Upper lobe of left lung (tissue), 6 donors: ENCODE measurements around the gene IFITM2. TPM values are rescaled to one million over a fixed set of nuclear protein-coding genes. Genes with fewer than 3 reads are reported as not detected.
A peak's percentile ranks its signal among the peaks of the same experiment; 100 is the strongest.

ENCODE experiments used
- ATAC-seq, 2 donors: fragments of 200-7000 bp; cut with Tn5 transposase; one replicate each; pipeline ENCODE4 v1.9.1; 2022; ENCODE audit warnings: mild to moderate bottlenecking in 2 of 2, moderate library complexity in 2 of 2; ENCODE audit not compliant: low FRiP score in 2 of 2
- DNase-seq, 2 donors: peaks; one replicate each; pipeline ENCODE4 v3.0.0-alpha.2; 2019 to 2020
- H3K27ac ChIP-seq, 4 donors: fragments of 200-600 bp; sonication (generic); one replicate each; pipeline ENCODE4 v1.5.1; 2016 to 2019
- H3K27me3 ChIP-seq, 4 donors: fragments of 200-600 bp; sonication (generic); one replicate each; pipeline ENCODE4 v1.5.1; 2017 to 2019
- H3K36me3 ChIP-seq, 4 donors: fragments of 200-600 bp; sonication (generic); one replicate each; pipeline ENCODE4 v1.5.1; 2016 to 2019
- H3K4me1 ChIP-seq, 4 donors: fragments of 200-600 bp; sonication (generic); one replicate each; pipeline ENCODE4 v1.5.1; 2018 to 2019
- H3K4me3 ChIP-seq, 4 donors: fragments of 200-600 bp; sonication (generic); one replicate each; pipeline ENCODE4 v1.5.1; 2017 to 2019; ENCODE audit warnings: mild to moderate bottlenecking in 2 of 4, moderate library complexity in 1 of 4
- H3K9me3 ChIP-seq, 4 donors: fragments of 200-600 bp; sonication (generic); one replicate each; pipeline ENCODE4 v1.5.1; 2018 to 2019
- EP300 ChIP-seq, 4 donors: sonication (generic); formaldehyde crosslinking; IDR thresholded peaks; one replicate each; pipeline ENCODE4 v1.5.1; 2017; ENCODE audit warnings: antibody characterized with exemption in 4 of 4, control low read depth in 2 of 4
- POLR2A ChIP-seq, 4 donors: fragments of 450-650 bp; IDR thresholded peaks; one replicate each; pipeline ENCODE4 v1.5.1; 2016 to 2017; ENCODE audit warnings: antibody characterized with exemption in 4 of 4, mild to moderate bottlenecking in 2 of 4
- POLR2AphosphoS5 ChIP-seq, 2 donors: sonication (generic); formaldehyde crosslinking; IDR thresholded peaks; one replicate each; pipeline ENCODE4 v1.5.1; 2017; ENCODE audit warnings: antibody characterized with exemption in 2 of 2
- WGBS, 2 donors: methylation state at CpG; one replicate each; pipeline ENCODE4 v1.1.5; 2017 to 2018; 5-methylcytosine and 5-hydroxymethylcytosine counted together
- total RNA-seq, 6 donors: library from RNA; depleted of rRNA in 4 of 6; stranded (reverse); fragments of >200 nt in 4 of 6; gene quantifications; one replicate each; pipeline versions ENCODE4 v1.1.0 to v1.2.1, GENCODE V29; 2016 to 2021
- TF ChIP-seq, protein P1 (sequence below), 6 experiments: fragments of 450-650 bp in 4 of 6; fragments of 200-600 bp in 2 of 6; sonication (generic) in 2 of 6; IDR thresholded peaks; one replicate each; pipeline ENCODE4 v1.5.1; 2016 to 2019; ENCODE audit warnings: antibody characterized with exemption in 6 of 6
- donor health status: DM: no; HTN: no; CAD: no; lungs with moderate emphysema.
- donor health status: DM: no; HTN: yes; CAD: no; lungs with severe emphysema.

IFITM2 gene
- total RNA-seq, 6 donors from 2014 or later, result 113 to 704 (median 271) TPM

DNA sequence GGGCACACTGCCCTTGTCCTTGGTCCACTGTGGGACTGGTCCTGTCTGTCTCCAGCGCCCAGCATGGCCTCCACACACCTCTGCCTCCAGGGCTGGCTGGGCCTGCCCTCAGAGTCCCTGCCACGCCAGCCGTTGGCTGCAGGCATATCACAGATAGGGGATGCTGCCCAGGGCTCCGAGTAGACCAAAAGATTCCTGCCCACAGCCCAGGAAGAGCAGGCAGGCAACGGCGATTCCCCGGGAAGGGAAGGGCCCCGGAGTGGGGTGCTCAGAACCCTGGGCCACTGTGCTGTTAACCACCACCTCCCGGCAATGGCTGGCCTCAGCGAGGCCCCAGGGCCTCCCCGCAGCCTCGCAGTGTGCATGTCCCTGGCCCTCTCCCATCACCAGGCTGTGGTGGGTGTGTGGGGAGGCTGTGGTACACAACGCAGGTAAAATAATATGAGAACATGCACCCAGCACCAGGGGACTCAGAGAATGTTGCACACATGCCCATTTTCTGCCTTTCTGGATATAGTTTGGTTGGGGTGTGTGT lies 10.5 kb upstream of the IFITM2 start:
- Histone ChIP-seq H3K4me3 (no peak overlapping the region), H3K9me3 (no peaks in the 10 kb centered on the region), H3K36me3 (peaks cover 0 to 30% (median 17%) of the 10 kb centered on the region in 4 donors), H3K4me1 (peaks cover 0 to 23% (median 2%) of the 10 kb centered on the region in 4 donors), H3K27ac (no peak overlapping the region), H3K27me3 (peaks cover 0 to 16% (median 4%) of the 10 kb centered on the region in 4 donors)
- 49 to 78% methylated on average over 11 to 13 of the region's 13 CpGs for WGBS, 2 donors
- DNase-seq (peak in 1 of 2 donors; percentile 78), ATAC-seq (no peak)
- no peak for TF ChIP-seq POLR2A (IDR thresholded peaks at IDR 0.05)
- TF ChIP-seq EP300 (IDR thresholded peaks at IDR 0.05), result no peak
- no peak for TF ChIP-seq POLR2AphosphoS5 (IDR thresholded peaks at IDR 0.05)
- TF ChIP-seq, protein P1, sequence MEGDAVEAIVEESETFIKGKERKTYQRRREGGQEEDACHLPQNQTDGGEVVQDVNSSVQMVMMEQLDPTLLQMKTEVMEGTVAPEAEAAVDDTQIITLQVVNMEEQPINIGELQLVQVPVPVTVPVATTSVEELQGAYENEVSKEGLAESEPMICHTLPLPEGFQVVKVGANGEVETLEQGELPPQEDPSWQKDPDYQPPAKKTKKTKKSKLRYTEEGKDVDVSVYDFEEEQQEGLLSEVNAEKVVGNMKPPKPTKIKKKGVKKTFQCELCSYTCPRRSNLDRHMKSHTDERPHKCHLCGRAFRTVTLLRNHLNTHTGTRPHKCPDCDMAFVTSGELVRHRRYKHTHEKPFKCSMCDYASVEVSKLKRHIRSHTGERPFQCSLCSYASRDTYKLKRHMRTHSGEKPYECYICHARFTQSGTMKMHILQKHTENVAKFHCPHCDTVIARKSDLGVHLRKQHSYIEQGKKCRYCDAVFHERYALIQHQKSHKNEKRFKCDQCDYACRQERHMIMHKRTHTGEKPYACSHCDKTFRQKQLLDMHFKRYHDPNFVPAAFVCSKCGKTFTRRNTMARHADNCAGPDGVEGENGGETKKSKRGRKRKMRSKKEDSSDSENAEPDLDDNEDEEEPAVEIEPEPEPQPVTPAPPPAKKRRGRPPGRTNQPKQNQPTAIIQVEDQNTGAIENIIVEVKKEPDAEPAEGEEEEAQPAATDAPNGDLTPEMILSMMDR (IDR thresholded peaks at IDR 0.05), result no peak

DNA sequence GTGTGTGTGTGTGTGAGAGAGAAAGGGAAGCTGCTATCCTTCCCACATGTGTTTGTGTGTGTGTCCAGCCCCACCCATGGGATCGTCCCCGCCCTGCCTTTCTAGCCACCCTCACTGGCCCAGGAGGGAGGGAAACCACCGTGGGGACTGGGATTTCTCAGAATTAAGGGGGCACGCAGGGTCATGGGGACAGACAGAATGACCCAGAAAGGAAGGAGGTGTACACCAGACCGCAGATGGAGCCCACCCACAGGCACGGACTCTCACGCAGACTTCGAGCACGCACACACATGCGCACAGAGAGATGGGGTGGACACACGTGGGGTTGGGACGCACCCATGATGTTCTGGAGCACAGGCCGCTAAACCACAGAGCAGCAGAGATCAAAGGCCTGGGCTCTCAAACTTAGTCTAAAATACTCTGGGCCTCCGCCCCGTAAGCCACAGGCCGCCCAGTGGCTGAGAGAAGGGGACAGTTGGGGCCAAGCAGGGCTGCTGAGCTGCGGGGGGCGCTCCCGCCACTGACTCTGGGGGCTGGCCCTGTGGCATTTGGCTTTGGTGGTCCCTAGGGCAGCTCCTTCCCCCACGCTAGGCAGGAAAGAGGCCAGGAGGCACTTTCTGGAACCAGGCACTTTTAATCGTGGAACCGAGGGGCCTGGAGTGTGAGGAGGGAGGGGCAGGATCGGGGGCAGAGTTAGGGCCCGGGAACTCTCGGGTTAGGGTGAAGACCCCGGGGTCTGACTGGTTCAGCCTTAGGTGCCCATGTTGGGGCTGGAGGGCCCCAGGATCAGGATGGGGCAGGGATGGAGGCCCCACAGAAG lies 9.8 kb upstream of the IFITM2 start:
- peak in 1 of 2 donors; percentile 84 for ATAC-seq

DNA sequence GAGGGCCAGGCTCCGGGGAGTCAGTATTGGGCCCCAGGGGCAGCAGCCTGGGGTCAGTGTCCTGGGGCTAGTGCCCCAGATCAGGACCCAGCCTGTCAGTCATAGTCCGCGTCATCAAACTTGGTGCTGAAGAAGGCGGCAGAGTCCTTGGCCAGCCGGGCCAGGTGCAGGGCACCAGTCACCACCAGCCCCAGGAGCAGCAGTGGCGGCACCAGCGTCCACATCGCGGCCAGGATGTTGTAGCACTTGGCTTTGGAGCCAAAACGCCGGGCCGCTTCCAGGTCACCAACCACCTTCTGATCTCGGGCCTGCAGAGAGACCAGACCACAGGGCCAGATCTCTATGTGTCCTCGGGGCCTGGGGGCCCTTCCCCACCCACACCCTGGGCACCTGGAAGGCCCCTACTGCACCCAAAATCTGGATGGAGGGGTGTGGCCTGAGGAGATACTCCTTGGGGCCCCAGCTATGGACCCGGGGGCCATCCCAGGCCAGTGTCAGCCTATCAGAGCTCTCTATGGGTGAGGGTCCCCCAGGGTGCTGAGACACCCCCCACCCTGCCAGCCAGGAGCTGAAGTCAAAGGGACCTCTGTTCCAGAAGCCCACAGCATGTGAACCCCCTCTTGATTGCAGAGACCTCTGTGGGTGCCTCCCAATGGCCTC lies 9.1 kb upstream of the IFITM2 start:
- ATAC-seq, result no peak
- Histone ChIP-seq H3K27me3 (peaks cover 0 to 16% (median 4%) of the 10 kb centered on the region in 4 donors), H3K27ac (no peak overlapping the region), H3K36me3 (peaks cover 0 to 15% (median 9%) of the 10 kb centered on the region in 4 donors), H3K4me1 (peaks cover 0 to 23% (median 2%) of the 10 kb centered on the region in 4 donors), H3K4me3 (no peak overlapping the region), H3K9me3 (no peaks in the 10 kb centered on the region)
- TF ChIP-seq, protein P1 (IDR thresholded peaks at IDR 0.05), result no peak
- TF ChIP-seq POLR2A (IDR thresholded peaks at IDR 0.05), result peak in 1 of 4 donors; percentile 4
- DNase-seq, result peak; percentile 20 to 69
- WGBS, 2 donors, result 76% methylated on average over 14 of the region's 15 CpGs; no CpG with 5 or more reads in 1 of the 2 donors

More for the DNA sequence above, 9.8 kb upstream of the IFITM2 start:
- TF ChIP-seq POLR2A (IDR thresholded peaks at IDR 0.05) (peak in 1 of 4 donors; percentile 9), EP300 (IDR thresholded peaks at IDR 0.05) (no peak)
- DNase-seq, result peak; percentile 19 to 80
- H3K36me3 ChIP-seq, result peaks cover 0 to 23% (median 15%) of the 10 kb centered on the region in 4 donors
- no peak overlapping the region for H3K27ac ChIP-seq
- 54 to 62% methylated on average over 17 to 25 of the region's 26 CpGs for WGBS, 2 donors
- H3K4me3 ChIP-seq, result no peak overlapping the region
- H3K9me3 ChIP-seq, result no peaks in the 10 kb centered on the region
- H3K27me3 ChIP-seq, result peaks cover 0 to 16% (median 4%) of the 10 kb centered on the region in 4 donors
- H3K4me1 ChIP-seq, result peaks cover 0 to 23% (median 2%) of the 10 kb centered on the region in 4 donors

DNA sequence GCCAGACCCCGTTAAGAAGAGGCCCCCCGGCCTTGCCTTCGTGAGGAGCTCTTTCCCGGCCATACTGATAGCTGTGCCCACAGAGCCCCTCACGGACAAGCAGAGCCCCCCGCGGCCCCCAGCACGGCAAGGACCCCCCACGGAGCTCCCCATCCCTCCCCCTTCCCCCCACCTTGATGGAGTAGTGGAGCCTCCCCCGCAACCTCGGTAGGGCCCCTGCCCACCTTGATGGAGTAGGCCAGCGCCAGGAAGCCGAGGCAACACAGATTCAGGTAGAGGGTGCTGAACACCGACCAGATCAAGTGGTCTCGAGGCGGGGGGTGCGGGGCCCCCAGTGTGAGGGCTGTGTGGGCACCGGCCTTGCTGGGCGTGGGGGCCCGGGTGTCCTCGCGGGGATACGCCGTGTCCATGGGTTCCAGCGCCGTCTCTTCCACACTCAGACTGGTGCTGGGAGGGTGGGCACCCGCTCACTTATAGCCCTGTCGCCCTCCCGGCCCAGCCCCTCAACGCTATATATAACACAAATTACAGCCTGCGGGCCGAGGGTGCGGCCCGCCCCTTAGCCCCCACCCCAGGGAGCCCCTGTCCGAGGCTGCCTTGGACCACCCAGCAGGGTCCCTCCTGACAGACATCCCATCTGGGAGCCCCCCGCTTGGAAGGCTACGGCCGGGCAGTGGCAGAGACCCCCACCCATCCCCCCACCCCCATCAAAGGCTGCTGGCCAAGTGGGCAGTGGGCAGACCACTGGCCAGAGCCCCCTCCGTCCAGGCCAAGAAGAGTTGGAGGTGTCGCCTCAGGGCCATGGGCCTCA lies 8.3 kb upstream of the IFITM2 start, which contains the start of gene IFITM5:
Gene IFITM5, minus strand, starts transcription at position 446 of the 811 bp plus-strand sequence. Its CDS starts 36 bp downstream, at position 410.
- H3K9me3 ChIP-seq, result no peaks in the 10 kb centered on the region
- peaks cover 0 to 16% (median 4%) of the 10 kb centered on the region in 4 donors for H3K27me3 ChIP-seq
- H3K36me3 ChIP-seq, result peaks cover 0 to 8% (median 3%) of the 10 kb centered on the region in 4 donors
- TF ChIP-seq POLR2AphosphoS5 (IDR thresholded peaks at IDR 0.05), result no peak
- TF ChIP-seq EP300 (IDR thresholded peaks at IDR 0.05), result no peak
- TF ChIP-seq, protein P1 (IDR thresholded peaks at IDR 0.05), result no peak
- no peak for TF ChIP-seq POLR2A (IDR thresholded peaks at IDR 0.05)
- H3K27ac ChIP-seq, result no peak within 1 kb of the TSS
- WGBS, 2 donors, result 0 to 59% methylated on average over 1 to 31 of the region's 40 CpGs
- peak in 1 of 2 donors; percentile 85 for DNase-seq
- no peak for ATAC-seq
- H3K4me3 ChIP-seq, result no peak within 1 kb of the TSS
- H3K4me1 ChIP-seq, result peaks cover 0 to 23% (median 2%) of the 10 kb centered on the region in 4 donors
